IPS DF 6.9 (cell line): ENCODE results near the gene MT1F.

Experiments
- DNase-seq: peaks from one replicate; pipeline ENCODE4 v3.0.0-alpha.2; 2013; ENCODE audit warnings: low read depth, low spot score
- H3K27ac ChIP-seq: one replicate; pipeline ENCODE4 v1.5.1; 2013; ENCODE audit warnings: low read length, control low read depth
- H3K27me3 ChIP-seq: 2 replicates; pipeline ENCODE4 v1.6.1; 2013; ENCODE audit warnings: mild to moderate bottlenecking, low read length; ENCODE audit not compliant: control insufficient read depth, insufficient read depth
- H3K36me3 ChIP-seq: 2 replicates; pipeline ENCODE4 v1.6.1; 2013; ENCODE audit warnings: low read length; ENCODE audit not compliant: control insufficient read depth, insufficient read depth
- H3K4me1 ChIP-seq: 2 replicates; pipeline ENCODE4 v1.6.1; 2013; ENCODE audit warnings: low read length; ENCODE audit not compliant: control insufficient read depth, insufficient read depth
- H3K4me3 ChIP-seq: 2 replicates; pipeline ENCODE4 v1.5.1; 2013; ENCODE audit warnings: mild to moderate bottlenecking, low read length
- H3K9me3 ChIP-seq: 2 replicates; pipeline ENCODE4 v1.6.1; 2013; ENCODE audit warnings: low read length, inconsistent platforms; ENCODE audit not compliant: control insufficient read depth, insufficient read depth
- WGBS: extraction: QIAGEN DNeasy Blood & Tissue Kit; methylation state at CpG from one replicate; pipeline ENCODE4 v1.1.7; 2013; ENCODE audit warnings: mixed read lengths, missing lambda C conversion rate; ENCODE audit not compliant: insufficient read length, insufficient coverage; 5-methylcytosine and 5-hydroxymethylcytosine counted together

The MT1F gene

GRCh38 chr16:56683424-56684172 lies 25.8 kb downstream of the MT1F start:
- DNase-seq = no peak
- Histone ChIP-seq H3K27me3 (peaks cover 2% of the 10 kb centered on the region; the same call in 1 of the 2 replicates), H3K4me3 (peak overlapping the region; percentile 58; the same call in 1 of the 2 replicates), H3K27ac (no peak overlapping the region), H3K9me3 (no peaks in the 10 kb centered on the region), H3K36me3 (no peaks in the 10 kb centered on the region), H3K4me1 (peaks cover 4% of the 10 kb centered on the region; the same call in 1 of the 2 replicates)
- no CpG with 5 or more reads among the region's 5 CpGs for WGBS

- H3K36me3 ChIP-seq = no peaks in the 10 kb centered on the region
- peaks cover 2% of the 10 kb centered on the region; the same call in 1 of the 2 replicates for H3K27me3 ChIP-seq
- no peak overlapping the region for H3K27ac ChIP-seq
- no peak overlapping the region for H3K4me3 ChIP-seq
- WGBS = no CpG with 5 or more reads among the region's 4 CpGs
- no peaks in the 10 kb centered on the region for H3K9me3 ChIP-seq
- DNase-seq = no peak
- H3K4me1 ChIP-seq = peaks cover 4% of the 10 kb centered on the region; the same call in 1 of the 2 replicates
Measured at GRCh38 chr16:56684256-56684925, 26.6 kb downstream of the MT1F start.

GRCh38 chr16:56684926-56685590 lies 27.3 kb downstream of the MT1F start:
- no peak for DNase-seq
- Histone ChIP-seq H3K27me3 (peaks cover 2% of the 10 kb centered on the region; the same call in 1 of the 2 replicates), H3K27ac (no peak overlapping the region), H3K9me3 (no peaks in the 10 kb centered on the region), H3K4me1 (peaks cover 4% of the 10 kb centered on the region; the same call in 1 of the 2 replicates), H3K36me3 (no peaks in the 10 kb centered on the region), H3K4me3 (no peak overlapping the region)
- WGBS = no CpG with 5 or more reads among the region's 4 CpGs

GRCh38 chr16:56686758-56687157 lies 29.0 kb downstream of the MT1F start:
- peaks cover 2% of the 10 kb centered on the region; the same call in 1 of the 2 replicates for H3K27me3 ChIP-seq
- no peak overlapping the region for H3K4me3 ChIP-seq
- H3K27ac ChIP-seq = no peak overlapping the region
- H3K4me1 ChIP-seq = peaks cover 4% of the 10 kb centered on the region; the same call in 1 of the 2 replicates
- no peak for DNase-seq
- H3K36me3 ChIP-seq = no peaks in the 10 kb centered on the region
- no CpG with 5 or more reads among the region's 7 CpGs for WGBS
- H3K9me3 ChIP-seq = no peaks in the 10 kb centered on the region

GRCh38 chr16:56688762-56689161 lies 31.0 kb downstream of the MT1F start:
- no peaks in the 10 kb centered on the region for H3K4me1 ChIP-seq
- no peaks in the 10 kb centered on the region for H3K27me3 ChIP-seq
- H3K4me3 ChIP-seq = no peak overlapping the region
- H3K27ac ChIP-seq = no peak overlapping the region
- no CpG with 5 or more reads among the region's 1 CpG for WGBS
- no peak for DNase-seq
- H3K9me3 ChIP-seq = no peaks in the 10 kb centered on the region
- no peaks in the 10 kb centered on the region for H3K36me3 ChIP-seq

- Histone ChIP-seq H3K4me1 (no peaks in the 10 kb centered on the region), H3K27me3 (no peaks in the 10 kb centered on the region), H3K9me3 (no peaks in the 10 kb centered on the region), H3K4me3 (no peak overlapping the region), H3K27ac (no peak overlapping the region), H3K36me3 (no peaks in the 10 kb centered on the region)
- WGBS = no CpG with 5 or more reads among the region's 3 CpGs
- no peak for DNase-seq
Measured at GRCh38 chr16:56689171-56689570, 31.4 kb downstream of the MT1F start.

GRCh38 chr16:56690420-56691122 lies 32.8 kb downstream of the MT1F start:
- H3K36me3 ChIP-seq = no peaks in the 10 kb centered on the region
- H3K27ac ChIP-seq = no peak overlapping the region
- H3K4me3 ChIP-seq = no peak overlapping the region
- WGBS = no CpG with 5 or more reads among the region's 4 CpGs
- no peak for DNase-seq
- H3K27me3 ChIP-seq = no peaks in the 10 kb centered on the region
- no peaks in the 10 kb centered on the region for H3K4me1 ChIP-seq
- H3K9me3 ChIP-seq = no peaks in the 10 kb centered on the region

- Histone ChIP-seq H3K27me3 (no peaks in the 10 kb centered on the region), H3K4me3 (no peak overlapping the region), H3K9me3 (no peaks in the 10 kb centered on the region), H3K4me1 (no peaks in the 10 kb centered on the region), H3K36me3 (no peaks in the 10 kb centered on the region), H3K27ac (no peak overlapping the region)
- no peak for DNase-seq
- no CpG with 5 or more reads among the region's 4 CpGs for WGBS
Measured at GRCh38 chr16:56691885-56692284, 34.1 kb downstream of the MT1F start.

GRCh38 chr16:56695246-56695645 lies 37.5 kb downstream of the MT1F start:
- WGBS = no CpG with 5 or more reads among the region's 1 CpG
- DNase-seq = no peak

More at GRCh38 chr16:56695246-56695645, 37.5 kb downstream of the MT1F start:
- Histone ChIP-seq H3K36me3 (no peaks in the 10 kb centered on the region), H3K4me1 (no peaks in the 10 kb centered on the region), H3K27ac (no peak overlapping the region), H3K27me3 (no peaks in the 10 kb centered on the region), H3K4me3 (no peak overlapping the region), H3K9me3 (peaks cover 2% of the 10 kb centered on the region; the same call in 1 of the 2 replicates)
